GM18502 (cell line): ENCODE results near the gene RAD9A.

ENCODE experiments used
- ATAC-seq: cut with Tn5 transposase; IDR thresholded peaks from one replicate; pipeline ENCODE4 v1.9.1; 2021; ENCODE audit warnings: mild to moderate bottlenecking; ENCODE audit not compliant: unreplicated experiment, poor library complexity

RAD9A gene

DNA sequence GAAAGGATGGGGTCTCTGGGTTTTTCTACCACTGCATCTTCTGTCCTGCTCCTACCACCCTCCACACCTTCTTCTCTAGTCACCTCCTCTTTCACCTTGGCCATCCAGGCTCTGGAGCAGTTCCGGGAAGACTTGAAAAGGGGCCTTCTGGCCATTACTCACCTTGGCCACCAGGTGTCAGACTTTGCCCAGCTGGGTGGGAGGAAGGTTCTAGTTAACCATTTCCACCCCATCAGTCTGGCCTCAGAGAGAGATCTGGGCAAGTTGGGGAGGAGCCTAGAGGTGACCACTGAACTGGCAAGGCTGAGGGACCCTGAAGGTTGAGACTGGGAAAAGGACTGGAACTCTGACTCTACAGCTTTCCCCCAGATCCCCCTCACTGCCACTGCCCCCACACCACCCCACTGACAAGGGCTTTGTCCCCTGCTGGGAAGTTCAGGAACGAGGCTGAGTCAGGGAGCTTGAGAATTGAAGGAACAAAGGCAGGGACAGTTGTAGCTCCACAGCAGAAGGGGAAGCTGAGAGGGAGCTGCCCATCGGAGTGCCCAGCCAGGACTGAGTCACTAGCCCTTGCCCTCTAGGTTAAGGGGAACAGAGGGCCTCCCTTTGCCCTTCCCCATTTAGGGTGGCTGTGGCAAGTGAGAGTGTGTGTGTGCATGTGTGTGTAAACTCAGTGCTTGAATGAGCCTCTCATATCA lies 34.8 kb upstream of the RAD9A start:
- ATAC-seq = no peak

DNA sequence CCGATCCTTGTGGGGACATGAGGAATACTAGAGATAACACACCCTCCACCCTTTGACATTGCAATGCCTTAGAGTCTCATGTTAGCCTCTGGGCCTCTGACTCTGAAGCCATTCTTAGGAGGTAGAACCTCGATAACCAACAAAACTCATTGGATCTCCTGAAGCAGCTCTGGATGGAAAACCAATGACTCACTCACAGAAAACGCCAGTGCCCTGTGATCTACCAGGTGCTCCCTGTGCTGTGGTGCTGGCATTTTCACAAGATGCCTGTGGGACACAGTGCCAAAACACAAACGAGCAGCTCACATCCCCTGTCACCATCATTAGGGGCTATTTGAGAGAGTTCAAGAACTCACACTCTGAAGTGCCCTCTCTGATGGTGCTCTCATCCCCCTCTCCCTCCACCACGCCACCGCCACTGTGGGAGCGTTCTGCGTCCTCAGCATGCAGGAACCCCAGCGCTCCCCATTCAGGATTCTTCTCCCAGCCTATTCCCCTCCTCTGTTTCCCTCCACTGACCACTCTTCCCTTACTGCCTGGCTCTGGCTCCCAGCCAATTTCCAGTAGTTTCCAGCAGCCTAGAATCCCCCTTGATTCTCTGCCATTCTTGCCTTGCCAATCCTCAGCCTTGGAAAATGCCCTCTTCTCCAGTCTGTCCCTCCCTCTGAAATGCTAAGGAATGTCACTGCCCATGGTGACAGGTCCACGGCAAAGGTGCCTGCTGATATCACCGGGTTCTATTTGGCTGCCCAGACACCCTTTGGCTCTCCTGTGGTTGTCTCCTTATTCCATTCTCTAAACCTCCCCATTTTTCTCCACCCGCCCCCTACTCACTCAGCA lies 33.7 kb upstream of the RAD9A start:
- ATAC-seq = no peak

DNA sequence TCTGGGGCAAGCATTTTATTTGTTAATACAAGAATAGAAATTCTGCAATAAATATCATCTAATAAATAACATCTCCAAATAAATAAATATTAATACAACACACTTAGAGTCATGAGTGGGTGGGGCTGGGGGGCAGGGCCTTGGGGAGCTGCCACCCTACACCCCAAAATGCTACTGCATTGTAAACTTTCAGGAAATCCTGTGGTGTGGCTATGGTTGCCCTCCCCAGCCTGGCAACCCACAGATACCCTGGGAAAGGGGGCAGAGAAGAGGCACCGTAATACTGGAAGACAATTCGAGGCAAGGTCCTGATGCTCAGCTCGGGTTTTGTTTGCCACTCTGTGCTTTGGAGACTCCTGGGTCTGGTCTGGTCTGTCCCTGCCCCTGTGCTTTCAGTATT lies 27.6 kb upstream of the RAD9A start:
- ATAC-seq = no peak

DNA sequence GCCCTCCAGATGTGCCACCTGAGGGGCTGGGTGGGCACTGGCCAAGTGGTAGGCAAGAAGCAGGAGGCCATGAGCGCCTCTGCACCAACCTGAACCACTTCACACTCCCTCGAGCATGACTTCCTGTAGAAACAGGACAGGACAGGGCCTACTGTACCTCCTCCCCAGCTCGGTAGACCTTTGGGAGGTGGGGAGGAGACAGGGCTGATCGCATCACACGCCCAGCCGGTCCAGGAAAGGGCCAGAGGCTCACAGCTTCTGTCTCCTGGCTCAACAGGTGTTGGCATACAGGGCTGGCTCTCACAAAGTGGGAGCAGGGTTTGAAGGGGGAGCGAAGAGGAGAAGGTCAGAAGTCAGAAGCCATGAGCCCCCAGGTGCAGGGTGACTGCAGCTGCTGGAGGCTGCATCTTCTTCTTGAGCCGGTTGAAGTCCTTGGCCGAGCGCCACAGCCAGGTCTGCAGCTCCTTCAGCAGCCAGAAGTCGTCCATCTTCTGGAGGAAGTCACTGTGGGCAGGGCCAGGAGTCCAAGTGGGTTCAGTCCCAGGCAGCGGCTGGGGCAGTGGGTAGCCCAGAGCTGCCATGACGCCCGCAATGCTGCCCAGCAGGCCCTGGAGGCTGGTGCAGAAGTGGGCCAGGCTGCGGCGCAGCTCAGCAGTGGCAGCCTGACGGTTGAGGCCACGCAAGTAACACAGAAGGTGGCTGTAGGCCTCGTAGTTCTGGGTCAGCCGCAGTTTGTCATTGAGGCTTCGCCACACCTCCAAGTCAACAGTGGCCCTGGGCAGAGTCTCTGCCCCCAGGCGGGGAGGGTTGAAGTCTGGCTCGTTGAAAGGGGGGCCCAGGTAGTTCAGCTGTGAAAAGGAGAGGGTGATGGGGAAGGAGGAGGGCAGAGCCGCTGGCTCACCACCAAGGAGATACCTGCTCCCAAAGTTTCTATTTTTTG lies 26.7 kb upstream of the RAD9A start:
- ATAC-seq = no peak

DNA sequence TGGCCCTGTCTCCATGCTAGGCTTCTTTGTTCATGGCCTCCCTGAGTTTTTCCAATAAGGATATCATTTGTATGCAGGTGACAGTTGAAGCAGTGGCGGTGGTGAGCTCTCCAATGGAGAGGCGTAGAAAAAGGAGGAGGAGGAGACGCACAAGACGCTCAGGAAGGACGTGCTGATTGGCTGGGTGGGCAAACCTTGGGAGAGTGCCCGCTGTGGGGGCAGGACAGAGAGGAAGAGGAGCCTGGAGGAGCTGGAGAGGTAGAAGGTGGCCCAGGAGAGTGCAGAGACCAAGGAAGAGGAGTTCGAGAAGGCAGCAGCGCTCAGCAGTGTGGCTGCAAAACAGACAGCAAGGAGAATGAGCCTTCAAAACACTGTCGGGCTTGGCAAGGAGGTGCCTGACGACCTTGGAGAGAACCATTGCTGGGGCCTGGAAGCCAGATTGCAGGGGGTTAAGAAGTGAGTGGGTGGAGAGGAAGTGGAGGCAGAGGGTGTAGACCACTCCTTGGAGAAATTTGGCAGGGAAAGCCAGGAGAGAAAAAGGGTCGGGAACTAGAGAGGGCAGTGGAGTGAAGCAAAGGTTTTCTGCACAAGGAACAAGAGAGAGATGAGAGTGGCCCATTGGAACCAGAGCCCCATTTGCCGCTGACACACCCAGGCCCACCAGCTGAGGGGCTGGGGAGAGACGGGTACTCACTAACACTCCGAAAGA lies 25.9 kb upstream of the RAD9A start:
- no peak for ATAC-seq

DNA sequence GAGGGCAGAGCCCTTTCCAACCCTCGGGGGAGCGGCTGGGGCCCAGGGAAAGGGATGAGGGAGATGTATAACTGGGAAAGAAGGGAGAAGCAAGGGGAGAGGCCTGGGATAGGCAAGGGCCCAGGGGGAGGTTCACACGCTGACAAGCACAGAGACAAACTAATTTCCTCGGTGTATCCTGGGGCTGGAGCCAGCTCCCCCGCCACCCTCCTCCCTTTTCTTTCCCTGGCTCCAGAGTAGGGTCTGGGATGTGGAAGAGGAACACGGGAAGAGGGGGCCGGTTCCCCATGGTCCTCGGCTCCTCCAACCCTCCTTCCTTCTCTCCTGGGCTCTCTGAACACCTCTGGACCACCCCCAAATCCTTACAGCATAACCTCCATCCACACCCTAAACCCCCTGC lies 25.2 kb upstream of the RAD9A start:
- ATAC-seq = no peak

DNA sequence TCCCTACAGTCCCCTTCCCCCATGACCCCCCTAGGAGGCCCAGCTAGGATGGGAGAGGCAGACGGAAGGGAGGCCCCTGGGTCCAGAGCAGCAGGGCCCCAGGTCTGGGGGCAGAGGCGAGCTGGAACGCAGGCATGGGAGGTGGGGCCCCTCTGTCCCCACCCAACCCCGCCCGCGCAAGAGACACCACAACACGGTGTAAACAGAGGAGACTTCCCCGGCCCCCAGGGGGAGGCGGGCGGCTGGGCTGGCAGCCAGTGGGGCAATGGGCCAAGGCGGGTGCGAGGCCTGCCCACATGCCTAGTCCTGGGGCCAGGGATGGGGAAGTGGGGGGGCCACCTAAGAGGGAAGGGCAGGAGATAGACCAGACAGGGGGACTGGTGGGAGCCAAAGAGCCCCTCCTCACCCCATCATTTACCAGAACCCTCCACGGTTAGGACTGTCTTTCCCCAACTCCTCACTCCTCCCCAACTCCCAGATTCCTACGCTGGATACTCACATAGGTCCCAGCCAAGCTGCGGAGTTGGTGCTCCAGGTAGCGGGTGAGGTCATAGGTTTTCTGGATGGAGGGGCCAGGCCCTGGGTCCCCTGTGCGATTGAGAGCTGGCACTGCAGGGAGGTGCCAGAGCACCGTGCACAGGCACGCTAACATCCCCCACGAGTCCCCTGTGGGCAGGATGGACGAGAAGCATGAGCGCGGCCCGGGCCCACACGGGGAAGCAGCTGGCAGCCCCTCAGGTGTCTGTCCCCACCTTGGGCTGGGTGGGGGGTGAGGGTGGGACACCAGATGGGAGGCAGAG lies 24.6 kb upstream of the RAD9A start:
- no peak for ATAC-seq

DNA sequence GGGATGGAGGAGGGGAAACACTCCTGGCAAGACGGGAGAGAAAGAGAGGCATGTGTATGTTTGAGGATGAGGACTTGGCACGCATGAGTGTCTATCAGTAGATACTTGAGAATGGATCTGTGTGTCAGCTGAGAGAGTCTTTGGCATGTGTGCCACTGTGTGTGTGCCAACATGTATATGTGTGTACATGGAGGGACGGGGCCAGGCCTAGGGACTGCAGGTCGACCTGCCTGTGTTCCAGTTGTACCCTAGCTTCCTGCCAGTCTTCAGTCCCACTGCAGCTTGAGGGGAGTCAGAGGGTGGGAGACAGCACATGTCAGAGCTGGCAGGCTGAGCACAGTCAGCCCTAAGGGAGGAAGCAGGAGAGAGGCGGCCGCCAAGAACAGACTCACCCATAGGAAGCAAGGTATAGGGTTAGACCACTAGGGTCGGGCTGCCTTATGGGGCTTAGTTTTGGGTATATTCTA lies 24.0 kb upstream of the RAD9A start:
- ATAC-seq = no peak

DNA sequence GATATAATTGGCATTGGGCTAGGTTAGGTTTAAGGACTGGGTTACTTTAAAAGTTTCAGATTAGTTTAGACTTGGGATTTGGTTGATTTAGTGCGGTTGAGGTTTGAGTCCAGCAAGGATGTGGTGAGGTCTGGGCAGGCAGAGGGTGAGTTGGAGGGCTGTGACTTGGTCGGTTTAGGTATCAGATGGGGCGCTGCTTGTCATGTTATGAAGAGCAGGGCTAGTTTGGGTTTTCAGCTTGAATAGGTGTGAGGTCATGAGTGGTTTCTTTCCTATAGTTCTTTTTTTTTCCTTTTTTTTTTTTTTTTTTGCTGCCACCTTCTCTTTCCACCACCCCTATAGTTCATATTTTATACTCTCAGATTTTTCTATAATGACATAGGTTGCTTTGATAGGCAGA lies 23.2 kb upstream of the RAD9A start:
- no peak for ATAC-seq

DNA sequence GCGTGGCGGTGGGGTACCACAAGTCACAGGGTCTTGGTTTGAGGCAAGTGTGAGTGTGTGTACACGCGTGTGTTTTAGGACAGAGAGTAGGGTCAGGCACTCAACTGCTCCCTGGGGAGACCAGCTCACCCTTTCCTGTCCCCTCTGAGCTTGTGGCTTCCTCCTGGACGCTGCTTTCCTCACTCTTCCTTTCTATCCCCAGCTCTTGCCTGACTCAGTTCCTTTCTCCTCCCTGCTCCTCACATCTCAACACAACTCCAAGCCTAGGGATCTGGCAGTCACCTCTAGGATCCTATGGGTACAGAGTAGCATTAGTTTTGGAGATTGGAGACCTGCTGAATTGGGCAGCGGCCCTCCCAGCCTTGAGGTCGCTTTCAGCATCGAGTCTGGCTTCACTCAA lies 22.5 kb upstream of the RAD9A start:
- ATAC-seq = no peak

DNA sequence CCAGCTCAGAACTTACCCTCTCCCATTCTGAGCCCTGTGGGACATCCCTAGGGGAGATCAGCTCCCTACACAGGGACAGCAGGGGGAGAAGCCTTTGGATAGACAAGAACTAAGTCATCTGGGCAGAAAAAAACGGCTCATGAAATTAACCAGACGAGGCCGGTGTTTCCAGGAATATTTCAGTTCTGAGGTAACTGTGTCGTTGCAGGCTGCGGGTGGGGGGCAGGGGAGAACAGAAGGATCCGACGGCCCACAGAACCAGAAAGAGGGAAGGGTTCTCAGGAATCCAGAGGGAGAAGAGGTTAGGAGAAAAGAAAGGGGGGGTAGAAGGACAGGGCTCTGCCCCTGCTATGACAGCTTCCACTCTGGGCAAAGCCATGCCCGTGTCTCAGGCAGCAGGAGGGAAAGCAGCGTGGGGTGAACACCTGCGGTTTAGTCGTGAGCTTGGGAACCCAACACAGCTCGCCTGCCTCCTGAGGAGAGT lies 21.9 kb upstream of the RAD9A start:
- ATAC-seq = no peak

DNA sequence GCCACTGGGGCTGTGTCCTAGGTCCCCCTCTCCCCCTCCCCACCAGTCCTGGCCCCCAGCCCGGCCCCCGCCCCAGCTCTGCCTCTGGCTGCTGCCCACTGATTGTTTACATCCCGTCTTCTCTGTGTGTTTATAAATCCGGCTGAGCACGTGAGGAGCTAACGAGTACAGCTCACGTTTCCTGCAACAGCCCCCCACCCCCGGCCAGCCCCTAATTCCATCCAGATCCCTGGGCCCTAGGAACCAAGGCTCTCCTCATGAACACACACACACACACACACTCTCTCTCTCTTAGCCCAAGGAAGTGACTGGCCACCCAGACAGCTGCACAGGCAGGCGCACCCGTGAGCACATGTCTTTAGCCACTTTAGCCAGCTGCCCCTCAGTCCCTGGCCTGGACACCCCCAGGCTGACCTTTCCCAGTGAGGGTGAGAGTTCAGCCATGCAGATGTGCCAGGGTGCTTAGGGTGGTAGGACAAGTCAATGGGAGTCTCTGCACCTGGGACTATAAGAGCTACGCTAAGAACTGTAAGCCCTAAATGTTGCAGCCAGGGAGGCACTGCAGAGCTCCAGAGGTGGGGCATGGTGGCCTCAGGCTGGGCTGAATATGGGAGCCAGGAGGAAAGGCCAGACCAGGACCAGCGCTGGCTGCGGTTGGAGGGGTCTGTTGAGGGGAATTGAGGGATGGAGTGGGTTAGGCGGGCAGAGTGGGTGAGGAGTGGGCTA lies 21.3 kb upstream of the RAD9A start:
- no peak for ATAC-seq

DNA sequence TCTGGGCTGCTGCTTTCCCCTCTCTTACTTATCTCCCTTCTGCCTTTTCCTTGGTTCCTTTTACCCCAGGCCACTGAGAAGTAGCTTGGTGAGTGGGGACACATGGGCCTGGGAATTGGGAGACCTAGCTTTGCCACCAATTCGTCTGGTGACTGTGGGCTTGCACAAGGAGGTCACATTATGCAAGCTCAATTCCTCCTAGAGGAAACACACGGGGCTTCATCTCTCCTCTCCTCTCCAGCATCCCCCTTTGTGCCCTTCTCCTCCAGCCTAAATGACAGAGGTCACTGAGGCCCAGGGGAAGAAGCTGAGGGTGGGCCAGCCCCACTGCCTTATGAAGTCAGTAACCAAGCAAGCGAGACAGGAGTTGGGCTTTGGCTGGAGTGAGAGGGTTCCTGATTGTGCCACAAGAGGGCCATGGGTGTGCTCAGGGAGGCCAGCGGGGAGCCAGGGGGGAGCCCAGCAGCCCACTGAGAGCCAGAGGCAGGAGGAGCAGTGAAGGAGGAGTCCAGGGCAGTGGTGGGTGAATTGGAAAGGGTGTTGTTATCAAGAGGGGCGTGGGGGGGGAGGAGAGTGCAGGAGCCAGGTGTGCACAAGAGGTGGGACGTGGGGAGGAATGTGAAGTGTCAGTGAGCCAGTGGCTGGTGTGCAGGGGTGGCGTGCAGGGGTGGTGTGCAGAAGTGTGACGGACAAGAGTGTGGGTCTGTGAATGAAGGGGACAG lies 20.4 kb upstream of the RAD9A start:
- no peak for ATAC-seq

DNA sequence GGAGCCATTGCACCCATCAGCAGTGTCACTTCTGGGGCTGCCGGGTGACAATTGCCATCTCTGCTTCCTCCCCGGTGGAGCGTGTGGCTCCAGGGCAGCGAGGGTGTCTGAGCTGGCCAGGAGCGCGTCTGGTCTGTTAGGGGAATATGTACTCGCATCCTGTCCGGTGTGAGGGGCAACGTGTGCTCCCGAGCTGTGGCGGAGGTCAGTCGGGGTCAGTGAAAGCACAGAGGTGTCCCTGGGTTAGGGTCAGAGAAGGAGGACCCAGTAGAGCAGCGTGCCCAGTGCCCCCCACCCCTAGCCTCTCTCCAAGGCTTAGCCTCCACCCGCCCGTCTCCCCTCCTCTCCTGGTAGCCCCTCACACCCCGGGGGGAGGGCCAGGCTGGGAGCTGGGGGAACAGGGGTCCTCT lies 19.9 kb upstream of the RAD9A start:
- ATAC-seq = no peak

DNA sequence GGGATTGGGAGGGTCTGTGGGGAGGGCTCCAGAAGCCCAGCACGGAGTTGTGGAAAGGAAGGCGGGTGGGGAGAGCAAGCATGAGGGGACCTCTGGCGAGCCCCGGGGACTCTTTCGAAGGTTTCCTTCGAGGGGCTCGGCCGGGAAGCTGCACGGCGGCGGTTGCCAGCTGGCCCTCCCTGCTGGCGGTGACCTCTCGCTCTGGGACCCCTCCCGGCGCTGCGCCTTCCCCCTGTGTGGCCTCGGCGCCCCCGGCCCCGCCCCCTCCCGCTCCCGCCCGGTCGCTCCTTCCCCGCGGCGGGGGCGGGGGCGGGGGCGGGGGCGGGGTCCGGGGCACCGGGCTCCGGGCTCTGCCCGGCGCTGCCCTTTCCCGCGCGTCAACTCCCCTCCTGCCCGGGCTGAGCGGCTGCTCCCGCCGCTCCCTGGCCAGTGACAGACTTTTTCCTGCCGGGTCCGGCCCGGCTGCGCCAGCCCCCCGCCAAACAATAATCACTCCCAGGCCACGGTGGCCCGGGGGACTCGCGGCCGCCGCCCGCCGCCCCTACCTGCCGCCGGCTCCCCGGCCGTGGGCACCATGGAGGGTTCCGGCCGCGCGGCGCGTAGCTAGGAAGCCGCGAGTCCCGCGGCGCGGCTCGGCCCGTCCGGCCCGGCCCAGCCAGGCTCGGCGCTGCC lies 19.3 kb upstream of the RAD9A start:
- no peak for ATAC-seq

DNA sequence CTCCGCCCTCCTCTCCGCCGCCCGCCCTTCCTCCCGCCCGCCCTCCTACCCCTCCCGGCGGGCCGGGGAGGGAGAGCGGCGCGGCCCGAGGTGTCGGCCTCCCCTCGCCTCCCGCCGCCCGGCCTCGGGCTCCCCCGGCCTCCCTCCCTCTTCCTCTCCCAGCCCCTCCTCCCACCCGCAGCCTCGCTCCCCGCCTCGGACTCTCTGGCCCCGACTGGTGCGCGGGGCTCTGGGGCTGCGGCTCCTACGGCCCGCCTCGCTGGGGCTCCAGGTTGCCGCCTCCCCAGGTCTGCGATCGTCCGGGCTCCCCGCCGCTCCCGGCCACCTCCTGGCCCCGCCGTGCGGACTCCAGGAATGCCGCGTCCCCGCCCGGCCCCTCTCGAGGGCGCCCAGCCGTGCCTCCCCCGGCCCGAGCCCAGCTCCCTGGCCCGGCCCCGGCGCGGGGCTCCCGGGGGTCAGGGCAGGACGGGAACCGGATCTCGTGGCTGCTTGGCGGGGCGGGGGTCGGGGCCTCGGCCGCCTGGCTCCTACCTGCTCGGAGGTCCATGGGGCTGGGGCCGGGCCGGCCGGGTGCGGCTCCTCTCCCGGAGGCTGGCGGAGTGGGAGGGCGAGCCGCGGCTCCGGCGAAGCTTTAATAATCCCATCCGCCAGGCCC lies 18.7 kb upstream of the RAD9A start, which contains the start of gene CLCF1:
CLCF1 (minus strand) TSS at position 606 of the 655 bp plus-strand sequence; CDS start at position 547, 59 bp downstream.
- no peak for ATAC-seq
